Right ventricle myocardium inferior (tissue), 1 donor: Measurements from ENCODE around the gene ADCY2. TPM values are rescaled to one million over a fixed set of nuclear protein-coding genes. Genes with fewer than 3 reads are reported as not detected.

Experiments
- ATAC-seq: fragments of 200-7000 bp; cut with Tn5 transposase; one replicate; pipeline ENCODE4 v1.9.1; 2020; ENCODE audit warnings: mild to moderate bottlenecking, moderate library complexity
- DNase-seq: peaks from one replicate; pipeline ENCODE4 v3.0.0; 2021; ENCODE audit errors: missing footprints
- intact Hi-C: fragments of 100-400 bp; cut with DNase I; formaldehyde crosslinking; loops from one replicate; pipeline ENCODE4 v1.11.0; 2022
- total RNA-seq: library from RNA; stranded (reverse); fragmentation: NEBNext Ultra II Directional; extraction: Animal tissue kit (Norgen Biotek cat#: 25700); gene quantifications from one replicate; pipeline ENCODE4 v1.2.1, GENCODE V29; 2021
- donor health status: DM: no; HTN: yes; CAD: no; lungs with severe emphysema.

Gene ADCY2
- total RNA-seq, 1 donor from 2014 or later: 0.19 TPM

DNA sequence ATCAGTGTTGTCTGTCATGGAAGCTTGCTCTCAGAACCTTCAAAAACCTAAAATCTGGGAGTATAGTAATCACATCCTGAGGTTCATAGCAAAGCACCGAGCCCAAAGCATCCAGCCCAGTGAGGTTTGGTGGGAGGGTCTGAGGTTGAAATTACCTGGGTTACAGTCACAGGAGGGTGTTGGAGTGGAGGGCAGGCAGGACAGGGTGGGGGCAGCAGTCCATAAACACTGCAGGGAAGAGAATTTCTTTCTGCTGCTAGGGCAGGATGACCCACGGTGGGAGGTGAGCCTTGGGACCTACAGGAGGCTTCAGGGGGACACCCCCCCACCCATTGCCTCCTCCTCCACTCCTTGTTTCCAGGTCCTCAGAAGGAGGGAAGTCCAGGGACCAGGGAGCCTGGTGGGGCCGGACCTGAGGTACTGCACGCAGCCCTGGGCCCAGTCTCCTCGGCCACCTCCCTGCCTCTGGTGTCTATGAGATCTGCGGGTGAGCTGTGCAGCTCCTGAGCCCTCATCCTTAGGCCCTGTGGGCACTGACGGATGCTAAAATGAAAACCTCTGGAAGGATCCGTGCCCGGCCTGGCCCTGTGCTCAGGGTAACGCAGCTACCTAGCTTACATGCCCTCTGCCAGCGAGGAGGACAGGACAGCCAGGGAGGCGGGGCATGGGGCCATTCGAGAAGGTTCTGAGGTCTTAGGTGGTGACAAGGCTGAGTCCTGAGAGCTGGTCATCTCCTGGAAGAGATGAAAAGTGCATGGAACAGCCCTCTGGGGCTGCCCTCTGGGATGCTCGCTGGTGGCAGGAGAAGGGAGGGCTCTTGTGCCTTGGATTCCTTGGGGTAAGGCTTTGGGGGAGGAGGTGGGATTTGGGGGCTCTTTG lies 1.8 kb upstream of the ADCY2 start:
- intact Hi-C loops: no loop called here
- ATAC-seq (peak; percentile 23), DNase-seq (no peak)

GRCh38 chr5:7394889-7395431 lies 978 bp upstream of the ADCY2 start:
- ATAC-seq (no peak), DNase-seq (no peak)
- intact Hi-C loops: no loop called here

- DNase-seq (no peak), ATAC-seq (no peak)
- intact Hi-C loops: no loop called here
These were observed 449 bp upstream of the ADCY2 start for GRCh38 chr5:7395432-7395946.

GRCh38 chr5:7396713-7397454 lies 946 bp downstream of the ADCY2 start:
- intact Hi-C loops: no loop called here
- DNase-seq (no peak), ATAC-seq (no peak)

GRCh38 chr5:7397937-7398336 lies 2.0 kb downstream of the ADCY2 start:
- DNase-seq (no peak), ATAC-seq (no peak)
- intact Hi-C loops: no loop called here

GRCh38 chr5:7398596-7399280 lies 2.8 kb downstream of the ADCY2 start:
- ATAC-seq (no peak), DNase-seq (no peak)
- intact Hi-C loops: no loop called here

- intact Hi-C loops: no loop called here
- no peak for ATAC-seq
- DNase-seq: no peak
These were observed 9.3 kb downstream of the ADCY2 start for GRCh38 chr5:7405277-7405676.

GRCh38 chr5:7410936-7411511 lies 15.1 kb downstream of the ADCY2 start:
- DNase-seq (no peak), ATAC-seq (no peak)
- intact Hi-C loops: no loop called here

DNA sequence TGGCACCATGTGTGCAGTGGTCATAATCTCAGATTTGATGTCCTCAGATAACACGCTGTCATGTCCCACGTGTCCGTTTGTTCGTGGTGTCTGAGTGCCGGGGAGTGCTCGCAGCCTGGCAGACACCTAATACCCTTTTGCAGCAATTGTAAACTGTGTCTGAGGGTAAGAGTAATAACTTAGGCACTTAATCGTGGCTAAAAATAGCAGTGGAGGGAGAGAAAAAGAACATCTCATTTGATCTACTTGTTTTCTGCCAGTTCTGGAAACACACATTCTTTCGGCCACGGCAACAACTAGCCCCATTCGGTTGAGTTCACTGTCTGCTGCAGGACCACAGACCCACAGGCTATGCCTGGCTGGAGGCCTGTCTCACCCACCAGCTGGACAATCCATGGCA lies 16.5 kb downstream of the ADCY2 start:
- ATAC-seq: no peak
- intact Hi-C loops: no loop called here
- no peak for DNase-seq

- ATAC-seq (no peak), DNase-seq (no peak)
- intact Hi-C loops: no loop called here
These were observed 19.2 kb downstream of the ADCY2 start for GRCh38 chr5:7415123-7415522.

GRCh38 chr5:7415587-7416535 lies 19.9 kb downstream of the ADCY2 start:
- intact Hi-C loops: no loop called here
- ATAC-seq (no peak), DNase-seq (peak; percentile 51)

GRCh38 chr5:7418276-7418675 lies 22.3 kb downstream of the ADCY2 start:
- DNase-seq (no peak), ATAC-seq (no peak)
- intact Hi-C loops: no loop called here

- intact Hi-C loops: no loop called here
- DNase-seq (no peak), ATAC-seq (no peak)
These were observed 23.4 kb downstream of the ADCY2 start for GRCh38 chr5:7419367-7419766.

- ATAC-seq: no peak
- no peak for DNase-seq
- intact Hi-C loops: no loop called here
These were observed 23.9 kb downstream of the ADCY2 start for GRCh38 chr5:7419846-7420245.

- ATAC-seq: no peak
- no peak for DNase-seq
- intact Hi-C loops: no loop called here
These were observed 24.8 kb downstream of the ADCY2 start for GRCh38 chr5:7420510-7421280.

GRCh38 chr5:7422316-7423106 lies 26.6 kb downstream of the ADCY2 start:
- intact Hi-C loops: no loop called here
- ATAC-seq (no peak), DNase-seq (no peak)
